Gastrocnemius medialis (tissue), 4 donors: ENCODE measurements around the gene OR2K2.

ENCODE experiments used
- CTCF ChIP-seq, 5 experiments: fragments of 450-650 bp in 3 of 5; fragments of 200-600 bp in 2 of 5; sonication (generic) in 2 of 5; IDR thresholded peaks in 4 of 5; conservative IDR thresholded peaks in 1 of 5; 1 replicate in 4 of 5; 2 replicates in 1 of 5; pipeline ENCODE4 v1.5.1; 2016 to 2019; ENCODE audit warnings: antibody characterized with exemption in 5 of 5, mild to moderate bottlenecking in 3 of 5, moderate library complexity in 3 of 5
- POLR2A ChIP-seq, 2 donors: fragments of 450-650 bp; IDR thresholded peaks; one replicate each; pipeline ENCODE4 v1.6.1; 2017; ENCODE audit warnings: antibody characterized with exemption in 2 of 2, mild to moderate bottlenecking in 2 of 2, moderate library complexity in 2 of 2

GRCh38 chr9:111294691-111295451 lies 35.2 kb downstream of the OR2K2 start:
- TF ChIP-seq CTCF (IDR thresholded peaks at IDR 0.05 in 4 of 5, conservative IDR thresholded peaks at IDR 0.05 in 1 of 5), result no peak
- no peak for TF ChIP-seq POLR2A (IDR thresholded peaks at IDR 0.05)
